CD14-positive monocyte (primary cell): Measurements from ENCODE around the gene BTBD9. TPM values are rescaled to one million over a fixed set of nuclear protein-coding genes. Genes with fewer than 3 reads are reported as not detected.

Experiments
- DNase-seq, 3 donors: peaks; one replicate each; pipeline ENCODE4 v3.0.0-alpha.2; 2011 to 2022
- H2AFZ ChIP-seq: 2 replicates; pipeline ENCODE4 v1.6.0; 2012; ENCODE audit warnings: mild to moderate bottlenecking, low read depth, low read length, inconsistent platforms; ENCODE audit not compliant: insufficient read depth, poor library complexity, severe bottlenecking
- H3K27ac ChIP-seq, 2 donors: 1 replicate in 1 of 2; 2 replicates in 1 of 2; pipeline ENCODE4 v1.5.1; 2012 to 2013; ENCODE audit warnings: low read length in 2 of 2, control low read depth in 1 of 2, inconsistent platforms in 1 of 2, low read depth in 1 of 2, mild to moderate bottlenecking in 1 of 2
- H3K27me3 ChIP-seq, 2 donors: one replicate each; pipeline versions ENCODE4 v1.6.0 to v1.6.1; 2011 to 2013; ENCODE audit warnings: low read length in 2 of 2; ENCODE audit not compliant: control insufficient read depth in 2 of 2, insufficient read depth in 2 of 2
- H3K36me3 ChIP-seq, 2 donors: replicated peaks in 1 of 2; 1 replicate in 1 of 2; 2 replicates in 1 of 2; pipeline versions ENCODE4 v1.5.1 to v1.6.1; 2012 to 2013; ENCODE audit warnings: low read length in 2 of 2, control low read depth in 1 of 2, inconsistent platforms in 1 of 2, mild to moderate bottlenecking in 1 of 2; ENCODE audit not compliant: insufficient read depth in 2 of 2, control insufficient read depth in 1 of 2
- H3K4me1 ChIP-seq, 2 donors: 1 replicate in 1 of 2; 2 replicates in 1 of 2; pipeline versions ENCODE4 v1.5.1 to v1.6.1; 2012 to 2013; ENCODE audit warnings: low read length in 2 of 2, control low read depth in 1 of 2, inconsistent platforms in 1 of 2, mild to moderate bottlenecking in 1 of 2, moderate library complexity in 1 of 2; ENCODE audit not compliant: insufficient read depth in 2 of 2, control insufficient read depth in 1 of 2
- H3K4me2 ChIP-seq: replicated peaks from 2 replicates; pipeline ENCODE3; 2012; ENCODE audit warnings: low read length, moderate library complexity, mild to moderate bottlenecking; ENCODE audit not compliant: poor library complexity, severe bottlenecking; ENCODE audit errors: extremely low read depth
- H3K4me3 ChIP-seq, 3 experiments: fragments of 200-600 bp in 1 of 3; sonication (generic) in 1 of 3; replicated peaks in 1 of 3; 1 replicate in 2 of 3; 2 replicates in 1 of 3; pipeline ENCODE4 v1.5.1; 2011 to 2013; ENCODE audit warnings: low read length in 3 of 3, mild to moderate bottlenecking in 3 of 3, control low read depth in 2 of 3, low read depth in 2 of 3, inconsistent platforms in 1 of 3, moderate library complexity in 1 of 3
- H3K79me2 ChIP-seq: 2 replicates; pipeline ENCODE4 v1.6.0; 2012; ENCODE audit warnings: mild to moderate bottlenecking, control low read depth, inconsistent platforms, low read length, moderate library complexity; ENCODE audit not compliant: insufficient read depth
- H3K9ac ChIP-seq: 2 replicates; pipeline ENCODE4 v1.6.0; 2017; ENCODE audit warnings: low read length, mild to moderate bottlenecking; ENCODE audit not compliant: insufficient read depth, poor library complexity, severe bottlenecking
- H3K9me3 ChIP-seq, 2 donors: replicated peaks in 1 of 2; 1 replicate in 1 of 2; 2 replicates in 1 of 2; pipeline versions ENCODE4 v1.5.1 to v1.6.1; 2012 to 2013; ENCODE audit warnings: low read length in 2 of 2, control low read depth in 1 of 2; ENCODE audit not compliant: control insufficient read depth in 1 of 2, insufficient read depth in 1 of 2
- H4K20me1 ChIP-seq: 2 replicates; pipeline ENCODE4 v1.6.0; 2012; ENCODE audit warnings: mild to moderate bottlenecking, low read length, control low read depth, moderate library complexity; ENCODE audit not compliant: insufficient read depth
- H3K27ac Mint-ChIP-seq, 7 donors: one replicate each; pipeline ENCODE4 v1.8.0; 2020; ENCODE audit warnings: mild to moderate bottlenecking in 7 of 7, mixed read lengths in 7 of 7, moderate library complexity in 6 of 7, inconsistent platforms in 2 of 7
- H3K27me3 Mint-ChIP-seq, 3 donors: one replicate each; pipeline ENCODE4 v1.8.0; 2021 to 2022; ENCODE audit warnings: low read depth in 3 of 3, mild to moderate bottlenecking in 3 of 3, mixed read lengths in 3 of 3, moderate library complexity in 3 of 3, inconsistent platforms in 1 of 3
- H3K36me3 Mint-ChIP-seq, 2 donors: one replicate each; pipeline ENCODE4 v1.8.0; 2020; ENCODE audit warnings: mixed read lengths in 2 of 2, inconsistent platforms in 1 of 2, mild to moderate bottlenecking in 1 of 2
- H3K4me1 Mint-ChIP-seq: one replicate; pipeline ENCODE4 v1.8.0; 2020; ENCODE audit warnings: mild to moderate bottlenecking, mixed read lengths
- H3K4me3 Mint-ChIP-seq, 2 donors: one replicate each; pipeline ENCODE4 v1.8.0; 2020; ENCODE audit warnings: mild to moderate bottlenecking in 2 of 2, mixed read lengths in 2 of 2, moderate library complexity in 1 of 2
- H3K9me3 Mint-ChIP-seq, 7 donors: one replicate each; pipeline ENCODE4 v1.8.0; 2020 to 2022; ENCODE audit warnings: mixed read lengths in 7 of 7, mild to moderate bottlenecking in 6 of 7, moderate library complexity in 6 of 7, inconsistent platforms in 2 of 7
- WGBS: methylation state at CpG from one replicate; pipeline ENCODE4 v1.1.5; 2013; ENCODE audit warnings: missing lambda C conversion rate; ENCODE audit not compliant: insufficient coverage; 5-methylcytosine and 5-hydroxymethylcytosine counted together
- intact Hi-C, 2 donors: fragments of 100-400 bp; cut with micrococcal nuclease; formaldehyde crosslinking; loops; one replicate each; pipeline versions ENCODE4 v1.15.0 to v1.15.1; 2023
- polyA plus RNA-seq, 3 donors: library from polyadenylated mRNA; depleted of rRNA in 1 of 3; unstranded in 2 of 3; stranded (reverse) in 1 of 3; fragments of 300-500 nt in 2 of 3; fragments of >200 nt in 1 of 3; fragmentation: Illumina TruSeq in 2 of 3; gene quantifications; 1 replicate in 2 of 3; 2 replicates in 1 of 3; pipeline ENCODE4 v1.2.3, GENCODE V29; 2012 to 2021
- TF ChIP-seq, protein P1 (sequence below): fragments of 200-600 bp; IDR thresholded peaks from one replicate; pipeline ENCODE4 v1.8.0; 2022; ENCODE audit warnings: antibody characterized with exemption, mild to moderate bottlenecking

BTBD9 gene
- polyA plus RNA-seq, 3 donors: 5.2 to 7.5 (median 6.2) TPM

DNA sequence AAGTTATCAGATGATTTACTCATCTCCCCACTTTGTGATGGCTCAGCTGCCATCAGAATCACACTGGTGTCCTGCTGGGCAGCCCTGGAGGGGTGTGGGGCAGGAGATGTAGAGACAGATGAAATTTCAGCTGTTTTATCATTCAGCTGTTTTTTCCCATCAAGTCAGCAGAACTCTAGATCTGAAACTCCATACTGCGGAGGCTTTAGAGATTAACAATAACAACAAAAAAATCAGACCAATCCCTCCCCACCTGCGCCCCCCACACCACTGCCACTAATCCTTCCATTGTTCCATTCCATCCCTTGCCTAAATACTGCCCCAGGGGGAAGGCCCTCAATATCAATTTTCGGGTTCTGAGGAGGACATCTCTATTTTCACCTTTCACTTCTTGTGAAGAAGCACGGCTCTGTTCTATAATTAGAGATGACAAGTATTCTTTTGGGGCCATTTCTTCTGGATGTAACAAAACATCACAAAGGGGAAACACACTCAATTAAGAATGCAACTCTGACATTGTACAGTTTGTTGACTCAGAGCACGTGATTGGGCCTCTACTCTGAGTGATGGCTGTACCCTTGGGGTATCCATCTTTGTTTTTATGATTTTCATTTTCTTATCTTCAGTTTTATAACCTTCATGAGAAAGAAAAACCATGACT lies 423.9 kb downstream of the BTBD9 start:
- no peaks in the 10 kb centered on the region for H3K9me3 Mint-ChIP-seq
- H3K4me1 Mint-ChIP-seq: no peaks in the 10 kb centered on the region
- no peaks in the 10 kb centered on the region for H3K27me3 ChIP-seq
- H3K4me3 ChIP-seq: no peak overlapping the region
- H3K4me3 Mint-ChIP-seq: no peak overlapping the region
- no peaks in the 10 kb centered on the region for H3K4me1 ChIP-seq
- no peaks in the 10 kb centered on the region for H3K79me2 ChIP-seq
- no peak overlapping the region for H3K4me2 ChIP-seq
- DNase-seq: no peak
- no peak overlapping the region for H3K9ac ChIP-seq
- H3K27me3 Mint-ChIP-seq: no peaks in the 10 kb centered on the region
- no peaks in the 10 kb centered on the region for H4K20me1 ChIP-seq
- no peak overlapping the region for H3K27ac ChIP-seq
- no peaks in the 10 kb centered on the region for H3K9me3 ChIP-seq
- no peaks in the 10 kb centered on the region for H3K36me3 Mint-ChIP-seq
- H3K36me3 ChIP-seq: no peaks in the 10 kb centered on the region
- intact Hi-C loops: no loop called here
- H3K27ac Mint-ChIP-seq: no peak overlapping the region
- TF ChIP-seq, protein P1, sequence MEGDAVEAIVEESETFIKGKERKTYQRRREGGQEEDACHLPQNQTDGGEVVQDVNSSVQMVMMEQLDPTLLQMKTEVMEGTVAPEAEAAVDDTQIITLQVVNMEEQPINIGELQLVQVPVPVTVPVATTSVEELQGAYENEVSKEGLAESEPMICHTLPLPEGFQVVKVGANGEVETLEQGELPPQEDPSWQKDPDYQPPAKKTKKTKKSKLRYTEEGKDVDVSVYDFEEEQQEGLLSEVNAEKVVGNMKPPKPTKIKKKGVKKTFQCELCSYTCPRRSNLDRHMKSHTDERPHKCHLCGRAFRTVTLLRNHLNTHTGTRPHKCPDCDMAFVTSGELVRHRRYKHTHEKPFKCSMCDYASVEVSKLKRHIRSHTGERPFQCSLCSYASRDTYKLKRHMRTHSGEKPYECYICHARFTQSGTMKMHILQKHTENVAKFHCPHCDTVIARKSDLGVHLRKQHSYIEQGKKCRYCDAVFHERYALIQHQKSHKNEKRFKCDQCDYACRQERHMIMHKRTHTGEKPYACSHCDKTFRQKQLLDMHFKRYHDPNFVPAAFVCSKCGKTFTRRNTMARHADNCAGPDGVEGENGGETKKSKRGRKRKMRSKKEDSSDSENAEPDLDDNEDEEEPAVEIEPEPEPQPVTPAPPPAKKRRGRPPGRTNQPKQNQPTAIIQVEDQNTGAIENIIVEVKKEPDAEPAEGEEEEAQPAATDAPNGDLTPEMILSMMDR: no peak
- WGBS: 100% methylated on average over 1 of the region's 5 CpGs
- H2AFZ ChIP-seq: no peak overlapping the region

DNA sequence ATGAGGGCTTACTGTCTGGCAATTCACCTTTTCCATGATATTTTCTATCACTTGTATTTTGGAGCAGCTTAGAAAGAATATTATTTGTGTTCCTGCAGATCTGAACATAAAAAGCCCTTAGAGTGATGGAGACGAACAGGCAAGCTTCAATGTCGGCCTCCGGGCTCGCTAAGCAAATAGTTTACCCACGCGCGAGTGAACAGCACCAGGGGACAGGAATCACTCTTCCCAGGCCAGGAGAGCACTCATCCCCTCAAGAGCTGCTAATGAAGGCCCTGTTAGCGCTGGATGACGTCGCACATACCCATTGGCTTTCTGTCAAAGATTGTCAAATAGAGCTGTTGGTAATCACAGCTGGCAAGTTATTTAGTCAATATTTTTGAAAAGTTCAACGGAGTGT lies 424.5 kb downstream of the BTBD9 start:
- TF ChIP-seq, protein P1: no peak
- intact Hi-C loops: no loop called here
- H3K4me3 Mint-ChIP-seq: no peak overlapping the region

More for the DNA sequence above, 424.5 kb downstream of the BTBD9 start:
- Histone ChIP-seq H4K20me1 (no peaks in the 10 kb centered on the region), H3K4me2 (no peak overlapping the region), H3K9ac (no peak overlapping the region), H3K27ac (no peak overlapping the region), H3K4me3 (no peak overlapping the region), H3K27me3 (no peaks in the 10 kb centered on the region), H3K79me2 (no peaks in the 10 kb centered on the region), H3K36me3 (no peaks in the 10 kb centered on the region), H2AFZ (no peak overlapping the region), H3K4me1 (no peaks in the 10 kb centered on the region), H3K9me3 (no peaks in the 10 kb centered on the region)
- Mint-ChIP-seq H3K27me3 (no peaks in the 10 kb centered on the region), H3K9me3 (no peaks in the 10 kb centered on the region), H3K4me1 (no peaks in the 10 kb centered on the region), H3K36me3 (no peaks in the 10 kb centered on the region), H3K27ac (no peak overlapping the region)
- WGBS: 97% methylated on average over 9 of the region's 11 CpGs
- DNase-seq: no peak
